Measurements from ENCODE around the gene HECW1.

DNA sequence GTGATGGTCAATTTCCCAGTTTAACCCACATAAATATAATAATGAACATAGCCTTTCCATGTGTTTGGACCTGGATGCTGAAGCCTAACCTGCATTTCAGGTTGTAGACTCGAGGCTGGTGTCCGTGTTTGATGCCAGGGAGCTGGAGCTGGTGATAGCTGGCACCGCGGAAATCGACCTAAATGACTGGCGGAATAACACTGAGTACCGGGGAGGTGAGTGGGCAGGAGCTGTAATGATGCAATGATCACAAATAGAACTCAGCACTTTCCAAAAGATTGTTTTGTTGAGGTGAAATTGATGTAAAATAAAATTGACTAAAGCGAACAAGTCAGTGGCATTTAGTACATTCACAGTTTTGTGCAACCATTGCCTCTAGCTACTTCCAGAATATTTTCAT lies 439.7 kb downstream of the HECW1 start:
- TF ChIP-seq, protein P1, sequence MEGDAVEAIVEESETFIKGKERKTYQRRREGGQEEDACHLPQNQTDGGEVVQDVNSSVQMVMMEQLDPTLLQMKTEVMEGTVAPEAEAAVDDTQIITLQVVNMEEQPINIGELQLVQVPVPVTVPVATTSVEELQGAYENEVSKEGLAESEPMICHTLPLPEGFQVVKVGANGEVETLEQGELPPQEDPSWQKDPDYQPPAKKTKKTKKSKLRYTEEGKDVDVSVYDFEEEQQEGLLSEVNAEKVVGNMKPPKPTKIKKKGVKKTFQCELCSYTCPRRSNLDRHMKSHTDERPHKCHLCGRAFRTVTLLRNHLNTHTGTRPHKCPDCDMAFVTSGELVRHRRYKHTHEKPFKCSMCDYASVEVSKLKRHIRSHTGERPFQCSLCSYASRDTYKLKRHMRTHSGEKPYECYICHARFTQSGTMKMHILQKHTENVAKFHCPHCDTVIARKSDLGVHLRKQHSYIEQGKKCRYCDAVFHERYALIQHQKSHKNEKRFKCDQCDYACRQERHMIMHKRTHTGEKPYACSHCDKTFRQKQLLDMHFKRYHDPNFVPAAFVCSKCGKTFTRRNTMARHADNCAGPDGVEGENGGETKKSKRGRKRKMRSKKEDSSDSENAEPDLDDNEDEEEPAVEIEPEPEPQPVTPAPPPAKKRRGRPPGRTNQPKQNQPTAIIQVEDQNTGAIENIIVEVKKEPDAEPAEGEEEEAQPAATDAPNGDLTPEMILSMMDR (IDR thresholded peaks at IDR 0.05) = no peak
- no peak for TF ChIP-seq EZH2 (IDR thresholded peaks at IDR 0.05; ENCODE audit: borderline replicate concordance, insufficient read depth, low read depth, low read length, poor library complexity, severe bottlenecking)

Measured in B cell (primary cell).